ENCODE data around the gene PGLYRP2.

Gene PGLYRP2

DNA sequence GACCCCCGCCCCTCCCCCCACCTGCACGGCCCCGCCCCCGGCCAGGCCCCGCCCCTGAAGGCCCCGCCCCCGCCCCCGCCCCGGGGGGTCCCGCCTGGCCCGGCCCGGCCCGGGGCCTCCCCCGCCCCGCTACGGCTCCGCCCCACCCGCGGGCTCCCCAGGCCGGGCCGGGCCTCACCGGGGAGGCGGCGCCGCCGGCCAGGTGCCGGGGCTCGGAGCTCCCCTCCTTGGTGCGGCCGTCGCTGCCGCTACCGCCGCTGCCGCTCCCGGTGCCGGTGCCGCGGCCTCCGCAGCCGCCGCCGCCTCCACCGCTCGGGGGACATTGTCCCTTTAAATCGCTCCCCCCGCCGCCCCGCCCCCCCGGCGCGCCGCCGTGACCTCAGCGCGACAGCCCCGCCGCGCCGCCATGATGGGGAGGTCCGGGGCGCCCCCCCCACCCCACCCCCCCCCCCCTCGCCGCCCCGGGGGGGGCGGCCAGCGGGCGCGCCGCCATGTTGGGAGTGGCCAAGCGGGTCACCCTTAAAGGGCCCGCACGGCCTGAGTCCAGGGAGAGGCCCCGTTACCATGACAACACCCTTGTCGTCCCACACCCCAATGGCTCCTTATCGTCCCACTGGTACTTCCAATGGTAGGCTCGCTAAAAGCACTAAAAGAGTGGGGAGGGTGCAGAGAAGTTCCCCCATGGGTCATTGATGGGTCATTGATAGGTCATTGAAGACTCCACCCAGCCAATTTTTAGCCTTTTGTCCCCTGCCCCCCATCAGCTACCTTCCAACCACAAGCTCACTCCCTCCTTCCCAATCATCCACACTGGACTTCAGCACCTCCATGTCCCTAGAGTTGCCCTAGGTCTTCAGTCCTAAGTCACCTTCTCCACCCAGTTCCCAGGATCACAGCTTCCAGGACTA lies 29.4 kb downstream of the PGLYRP2 start, which contains the start of gene WIZ:
TSS of gene WIZ (minus strand) at position 337 of the 908 bp plus-strand sequence. CDS start 1,649 bp downstream, outside the sequence.
- TF ChIP-seq POLR2AphosphoS5 (IDR thresholded peaks at IDR 0.05; ENCODE audit: low read depth, low read length) (peak; percentile 64; the same call in 1 of the 2 replicates), POLR2A (IDR thresholded peaks at IDR 0.05; ENCODE audit: low read depth, low read length) (no peak; the same call in 1 of the 2 replicates), TAF1 (IDR thresholded peaks at IDR 0.05; ENCODE audit: borderline replicate concordance, low read depth, low read length) (no peak)
- peak; percentile 51 for FAIRE-seq

GRCh38 chr19:15448778-15449619 lies 30.3 kb downstream of the PGLYRP2 start:
- DNase-seq (ENCODE audit: insufficient read length) (no peak), FAIRE-seq (no peak)
- TF ChIP-seq POLR2A (IDR thresholded peaks at IDR 0.05; ENCODE audit: low read depth, low read length) (no peak; the same call in 1 of the 2 replicates), TAF1 (IDR thresholded peaks at IDR 0.05; ENCODE audit: borderline replicate concordance, low read depth, low read length) (no peak), POLR2AphosphoS5 (IDR thresholded peaks at IDR 0.05; ENCODE audit: low read depth, low read length) (no peak)

More for the DNA sequence above, 29.4 kb downstream of the PGLYRP2 start, which contains the start of gene WIZ:
- peak; percentile 95 for DNase-seq (ENCODE audit: insufficient read length)

DNA sequence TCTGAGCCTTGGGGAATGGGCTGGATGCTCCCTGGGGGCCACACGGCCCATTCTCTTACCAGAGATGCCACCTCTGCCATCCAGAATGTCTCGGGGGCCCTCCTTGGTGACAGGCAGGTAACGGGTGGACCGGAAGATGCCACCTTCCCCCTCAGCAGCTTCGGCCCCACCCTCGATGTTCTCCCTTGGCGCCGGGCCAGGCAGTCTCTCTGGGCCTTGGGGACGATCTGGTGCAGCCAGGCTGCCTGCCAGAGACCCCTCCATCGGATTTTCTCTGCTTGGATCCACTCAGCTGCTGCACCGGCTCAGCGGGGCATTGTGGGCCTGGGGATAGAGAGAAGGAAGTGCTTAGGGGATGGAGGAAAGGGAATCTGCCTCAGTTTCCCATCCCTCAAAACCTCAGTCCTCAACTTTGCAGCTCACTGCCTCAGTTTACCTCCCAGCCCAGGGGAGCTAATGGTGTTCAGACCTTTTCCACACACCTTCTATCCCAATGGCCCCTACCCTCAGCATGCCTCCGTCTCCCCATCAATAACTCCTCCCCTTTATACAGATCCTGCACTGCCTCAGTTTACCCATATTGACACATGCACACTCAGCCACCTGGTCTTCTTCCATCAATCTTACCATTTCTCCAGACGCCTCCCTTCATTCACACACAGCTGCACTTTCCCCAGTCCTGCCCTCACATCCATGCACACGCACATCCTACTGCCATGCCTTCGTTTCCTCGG lies 31.1 kb downstream of the PGLYRP2 start:
- no peak for TF ChIP-seq TAF1 (IDR thresholded peaks at IDR 0.05; ENCODE audit: borderline replicate concordance, low read depth, low read length)
- no peak for TF ChIP-seq POLR2A (IDR thresholded peaks at IDR 0.05; ENCODE audit: low read depth, low read length)
- DNase-seq (ENCODE audit: insufficient read length) = no peak
- peak; percentile 76 for FAIRE-seq

DNA sequence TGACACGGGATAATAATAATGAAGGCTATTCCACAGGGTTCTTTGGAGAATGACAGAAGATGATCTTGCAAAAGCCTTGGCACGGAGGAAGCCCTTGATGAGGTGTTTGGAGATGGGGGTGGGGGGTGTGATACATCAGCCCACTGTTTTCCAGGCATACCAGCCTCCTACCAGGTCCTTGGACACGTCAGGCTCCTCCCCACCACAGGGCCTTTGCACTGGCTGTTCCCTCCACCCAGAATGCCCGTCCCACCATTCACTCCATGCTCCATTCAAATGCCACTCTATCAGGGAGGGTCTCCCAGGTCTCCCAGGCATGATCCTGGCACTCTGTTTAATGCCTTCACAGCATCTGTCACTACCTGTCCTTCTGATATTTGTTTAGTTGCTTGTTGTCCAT lies 32.2 kb downstream of the PGLYRP2 start:
- TF ChIP-seq POLR2A (IDR thresholded peaks at IDR 0.05; ENCODE audit: low read depth, low read length) (no peak), POLR2AphosphoS5 (IDR thresholded peaks at IDR 0.05; ENCODE audit: low read depth, low read length) (no peak), TAF1 (IDR thresholded peaks at IDR 0.05; ENCODE audit: borderline replicate concordance, low read depth, low read length) (no peak)
- DNase-seq (ENCODE audit: insufficient read length) (no peak), FAIRE-seq (no peak)

- FAIRE-seq (no peak), DNase-seq (ENCODE audit: insufficient read length) (no peak)
- no peak for TF ChIP-seq POLR2AphosphoS5 (IDR thresholded peaks at IDR 0.05; ENCODE audit: low read depth, low read length)
These were observed 33.4 kb downstream of the PGLYRP2 start for GRCh38 chr19:15445807-15446376.

DNA sequence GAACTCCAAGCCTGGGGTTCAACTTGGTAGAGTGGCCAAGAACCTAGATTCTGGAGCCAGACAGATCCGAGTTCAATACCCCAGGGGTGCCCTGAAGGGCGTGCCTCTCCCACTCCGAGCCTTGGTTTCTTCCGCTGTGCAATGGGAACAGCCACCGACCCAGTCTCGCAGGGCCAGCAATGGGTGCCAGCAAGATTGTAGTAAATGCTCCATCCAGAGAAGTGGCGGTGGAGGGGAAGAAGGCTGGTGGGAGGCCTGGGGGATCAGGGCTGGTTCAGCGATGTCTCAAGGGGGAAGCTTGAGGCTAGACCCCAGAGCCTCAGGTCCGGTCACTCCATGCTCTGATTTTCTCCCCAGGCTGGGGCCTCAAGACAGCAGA lies 34.1 kb downstream of the PGLYRP2 start:
- TF ChIP-seq POLR2A (IDR thresholded peaks at IDR 0.05; ENCODE audit: low read depth, low read length) (no peak), TAF1 (IDR thresholded peaks at IDR 0.05; ENCODE audit: borderline replicate concordance, low read depth, low read length) (no peak), POLR2AphosphoS5 (IDR thresholded peaks at IDR 0.05; ENCODE audit: low read depth, low read length) (no peak)

DNA sequence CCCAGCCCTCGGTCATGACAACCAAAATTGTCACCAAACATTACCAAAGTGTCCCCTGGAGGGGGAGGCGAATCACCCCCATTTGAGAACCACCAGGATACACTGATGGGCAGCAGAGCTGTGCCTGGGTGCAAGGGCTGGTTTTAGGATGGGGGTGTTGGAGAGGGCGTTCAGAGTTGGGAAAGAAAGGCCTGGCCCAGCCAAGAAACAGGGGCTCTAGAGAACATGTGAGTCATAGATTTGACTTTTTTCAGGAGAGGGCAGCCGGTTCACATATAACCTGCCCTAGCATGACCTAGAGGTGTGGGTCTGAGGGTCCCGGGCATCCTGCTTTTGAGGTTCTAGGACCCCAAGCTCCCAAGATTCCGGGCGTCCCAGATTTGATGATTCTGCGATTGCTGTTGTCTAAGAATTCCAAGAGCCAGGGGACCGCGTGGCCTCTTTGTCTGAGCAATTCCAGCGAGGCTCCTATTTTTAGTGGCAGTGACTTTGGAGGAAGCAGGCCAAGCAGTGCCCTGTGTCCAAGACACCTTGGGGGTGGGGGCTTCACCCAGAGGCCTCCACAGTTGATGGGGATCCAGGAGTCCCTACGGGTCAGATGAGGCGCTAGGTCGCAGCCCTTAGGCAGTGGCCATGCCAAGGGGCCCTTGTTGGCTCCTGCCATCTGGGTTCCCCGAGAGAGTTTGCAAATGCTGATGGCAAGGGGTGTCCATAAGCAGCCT lies 34.6 kb downstream of the PGLYRP2 start:
- TF ChIP-seq TAF1 (IDR thresholded peaks at IDR 0.05; ENCODE audit: borderline replicate concordance, low read depth, low read length) (no peak), POLR2AphosphoS5 (IDR thresholded peaks at IDR 0.05; ENCODE audit: low read depth, low read length) (no peak), POLR2A (IDR thresholded peaks at IDR 0.05; ENCODE audit: low read depth, low read length) (no peak)
- FAIRE-seq (no peak), DNase-seq (ENCODE audit: insufficient read length) (no peak)

More for the DNA sequence above, 34.1 kb downstream of the PGLYRP2 start:
- DNase-seq (ENCODE audit: insufficient read length) = no peak
- no peak for FAIRE-seq

GRCh38 chr19:15443838-15444237 lies 35.5 kb downstream of the PGLYRP2 start:
- no peak for TF ChIP-seq TAF1 (IDR thresholded peaks at IDR 0.05; ENCODE audit: borderline replicate concordance, low read depth, low read length)
- DNase-seq (ENCODE audit: insufficient read length) = no peak
- FAIRE-seq = no peak

GRCh38 chr19:15443325-15443724 lies 36.0 kb downstream of the PGLYRP2 start:
- no peak for FAIRE-seq
- no peak for TF ChIP-seq TAF1 (IDR thresholded peaks at IDR 0.05; ENCODE audit: borderline replicate concordance, low read depth, low read length)
- TF ChIP-seq POLR2A (IDR thresholded peaks at IDR 0.05; ENCODE audit: low read depth, low read length) = no peak
- TF ChIP-seq POLR2AphosphoS5 (IDR thresholded peaks at IDR 0.05; ENCODE audit: low read depth, low read length) = no peak
- no peak for DNase-seq (ENCODE audit: insufficient read length)

DNA sequence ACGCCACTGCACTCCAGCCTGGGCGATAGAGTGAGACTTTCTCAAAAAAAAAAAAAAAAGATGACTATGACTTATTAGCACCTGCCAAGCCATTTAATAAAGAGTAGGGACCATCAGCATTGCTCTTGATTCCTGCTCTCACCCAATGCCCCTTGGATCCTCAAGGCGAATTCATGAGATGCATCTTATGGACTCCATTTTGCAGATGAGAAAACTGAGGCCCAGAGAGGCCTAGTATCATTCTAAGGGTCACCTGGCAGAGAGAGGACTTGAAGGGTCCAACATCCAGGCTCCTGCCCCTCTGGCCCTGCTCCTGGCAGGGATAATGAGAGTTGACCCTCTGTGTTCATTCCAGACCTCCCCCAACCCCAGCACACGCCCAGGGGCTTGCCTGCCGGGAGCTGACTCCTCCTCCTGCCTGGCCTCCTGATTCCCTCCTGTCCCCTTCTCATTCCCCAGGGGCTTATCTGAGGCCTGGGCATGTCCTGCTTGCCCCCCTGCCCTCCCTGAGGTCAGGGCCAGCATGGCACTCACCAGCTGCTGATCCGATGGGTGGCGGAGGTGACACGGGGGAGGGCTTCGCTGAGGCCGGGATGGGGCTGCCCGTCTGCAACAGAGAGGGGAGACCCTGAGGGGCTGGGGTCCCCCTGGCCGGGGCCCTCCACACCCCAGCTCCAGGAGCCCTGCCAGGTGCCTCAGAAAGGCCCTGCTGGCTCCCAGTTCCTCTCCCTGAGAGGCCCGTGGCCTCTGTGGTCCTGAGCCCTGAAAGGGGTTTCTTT lies 37.0 kb downstream of the PGLYRP2 start:
- TF ChIP-seq POLR2AphosphoS5 (IDR thresholded peaks at IDR 0.05; ENCODE audit: low read depth, low read length) = no peak
- TF ChIP-seq POLR2A (IDR thresholded peaks at IDR 0.05; ENCODE audit: low read depth, low read length) = no peak
- no peak for TF ChIP-seq TAF1 (IDR thresholded peaks at IDR 0.05; ENCODE audit: borderline replicate concordance, low read depth, low read length)
- FAIRE-seq = no peak
- no peak for DNase-seq (ENCODE audit: insufficient read length)
